AG09309 (cell line): ENCODE results near the gene SMAGP.
"Not testable (repeated sequence)": the region's sequence is repeated elsewhere in the genome, so short reads cannot be mapped to it uniquely, and the experiment has no call there.

ENCODE experiments used
- DNase-seq: peaks from one replicate; pipeline ENCODE4 v3.0.0-alpha.2; 2010; ENCODE audit warnings: low read depth
- H3K4me3 ChIP-seq: 2 replicates; pipeline ENCODE4 v1.5.1; 2011; ENCODE audit warnings: mild to moderate bottlenecking, low read depth, low read length, moderate library complexity; ENCODE audit not compliant: control insufficient read depth
- TF ChIP-seq, protein P1 (sequence below): IDR thresholded peaks from 2 replicates; pipeline ENCODE4 v1.5.1; 2011; ENCODE audit warnings: mild to moderate bottlenecking, low read depth, low read length, inconsistent platforms; ENCODE audit not compliant: insufficient read depth, control insufficient read depth; ENCODE audit errors: missing control alignments

The SMAGP gene

DNA sequence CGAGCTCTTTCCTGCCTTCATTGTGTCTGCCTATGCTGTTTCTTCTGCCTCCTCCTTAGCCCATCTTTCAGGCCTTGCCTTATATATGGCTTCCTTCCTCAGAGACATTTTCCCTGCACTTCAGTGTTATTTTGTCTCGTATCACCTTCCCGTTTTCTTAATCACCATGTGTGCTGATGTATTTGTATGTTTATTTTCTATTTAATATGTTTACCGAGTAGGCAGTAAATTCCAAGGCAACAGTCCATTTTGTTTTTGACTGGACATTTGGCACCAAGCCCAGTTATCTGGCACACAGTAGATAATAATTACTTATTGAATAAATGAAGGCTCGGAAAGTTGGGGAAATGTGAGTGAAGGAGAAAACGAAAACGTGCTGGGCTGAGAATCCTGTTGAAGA, 47.8 kb downstream of the SMAGP start:
- H3K4me3 ChIP-seq: no peak overlapping the region
- no peak for DNase-seq
- TF ChIP-seq, protein P1, sequence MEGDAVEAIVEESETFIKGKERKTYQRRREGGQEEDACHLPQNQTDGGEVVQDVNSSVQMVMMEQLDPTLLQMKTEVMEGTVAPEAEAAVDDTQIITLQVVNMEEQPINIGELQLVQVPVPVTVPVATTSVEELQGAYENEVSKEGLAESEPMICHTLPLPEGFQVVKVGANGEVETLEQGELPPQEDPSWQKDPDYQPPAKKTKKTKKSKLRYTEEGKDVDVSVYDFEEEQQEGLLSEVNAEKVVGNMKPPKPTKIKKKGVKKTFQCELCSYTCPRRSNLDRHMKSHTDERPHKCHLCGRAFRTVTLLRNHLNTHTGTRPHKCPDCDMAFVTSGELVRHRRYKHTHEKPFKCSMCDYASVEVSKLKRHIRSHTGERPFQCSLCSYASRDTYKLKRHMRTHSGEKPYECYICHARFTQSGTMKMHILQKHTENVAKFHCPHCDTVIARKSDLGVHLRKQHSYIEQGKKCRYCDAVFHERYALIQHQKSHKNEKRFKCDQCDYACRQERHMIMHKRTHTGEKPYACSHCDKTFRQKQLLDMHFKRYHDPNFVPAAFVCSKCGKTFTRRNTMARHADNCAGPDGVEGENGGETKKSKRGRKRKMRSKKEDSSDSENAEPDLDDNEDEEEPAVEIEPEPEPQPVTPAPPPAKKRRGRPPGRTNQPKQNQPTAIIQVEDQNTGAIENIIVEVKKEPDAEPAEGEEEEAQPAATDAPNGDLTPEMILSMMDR: no peak

DNA sequence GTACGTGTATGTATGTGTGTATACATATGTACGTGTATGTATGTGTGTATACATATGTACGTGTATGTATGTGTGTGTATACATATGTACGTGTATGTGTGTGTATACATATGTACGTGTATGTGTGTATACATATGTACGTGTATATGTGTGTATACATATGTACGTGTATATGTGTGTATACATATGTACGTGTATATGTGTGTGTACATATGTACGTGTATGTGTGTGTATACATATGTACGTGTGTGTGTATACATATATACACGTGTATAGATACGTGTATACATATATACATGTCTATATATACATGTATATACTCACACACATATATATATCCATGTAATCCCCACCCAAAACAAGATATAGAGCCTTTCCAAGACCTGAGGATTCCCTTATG, 50.4 kb downstream of the SMAGP start:
- not testable (repeated sequence) for DNase-seq, H3K4me3 ChIP-seq

DNA sequence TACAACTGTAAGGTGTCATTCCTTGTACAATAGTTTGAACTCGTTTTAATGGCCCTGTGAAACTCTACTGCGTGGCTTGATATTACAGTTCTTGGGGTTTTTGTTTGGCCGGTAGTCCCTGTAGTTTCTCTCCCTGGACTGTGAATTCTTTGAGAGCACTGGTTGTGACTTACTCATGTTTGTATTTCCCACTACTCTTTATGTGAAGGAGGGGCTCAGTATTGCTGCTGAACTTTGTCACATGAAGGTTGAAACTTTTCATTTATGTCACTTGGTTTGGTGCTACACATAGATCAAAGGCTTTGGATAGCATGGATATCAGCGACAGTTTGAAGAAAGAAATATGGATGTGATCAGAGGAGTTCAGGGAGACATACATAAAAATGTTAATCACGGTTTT, 50.9 kb downstream of the SMAGP start:
- DNase-seq: no peak
- H3K4me3 ChIP-seq: no peak overlapping the region
- TF ChIP-seq, protein P1: no peak

DNA sequence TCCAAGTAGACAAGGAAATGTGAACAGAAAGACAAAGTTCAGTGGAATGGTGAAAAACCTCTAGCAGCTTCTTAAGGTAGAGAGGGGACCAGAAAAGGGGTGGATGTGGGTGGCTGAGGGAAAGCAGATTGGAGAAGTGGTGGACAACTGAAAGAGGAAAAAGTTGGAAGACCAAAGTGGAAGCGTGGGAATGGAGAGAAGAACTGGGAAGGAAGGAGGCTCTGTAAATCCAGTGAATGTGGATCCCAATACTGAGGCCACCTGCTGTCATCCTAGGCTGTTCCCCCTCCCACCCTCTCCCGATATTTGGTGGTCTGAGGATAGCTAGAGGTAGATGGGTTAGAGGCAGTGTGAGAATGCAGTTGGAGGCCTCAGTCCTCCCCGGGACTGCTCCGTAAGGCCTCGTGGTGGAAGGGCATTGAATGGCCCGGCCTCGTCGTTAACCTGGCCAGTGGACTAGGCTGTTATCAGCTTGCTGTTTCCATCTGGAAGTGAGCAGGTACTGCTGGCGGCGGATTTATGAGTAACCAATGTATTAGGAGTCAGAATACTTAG, 51.5 kb downstream of the SMAGP start:
- H3K4me3 ChIP-seq: peak overlapping the region; percentile 83
- TF ChIP-seq, protein P1: no peak
- no peak for DNase-seq

DNA sequence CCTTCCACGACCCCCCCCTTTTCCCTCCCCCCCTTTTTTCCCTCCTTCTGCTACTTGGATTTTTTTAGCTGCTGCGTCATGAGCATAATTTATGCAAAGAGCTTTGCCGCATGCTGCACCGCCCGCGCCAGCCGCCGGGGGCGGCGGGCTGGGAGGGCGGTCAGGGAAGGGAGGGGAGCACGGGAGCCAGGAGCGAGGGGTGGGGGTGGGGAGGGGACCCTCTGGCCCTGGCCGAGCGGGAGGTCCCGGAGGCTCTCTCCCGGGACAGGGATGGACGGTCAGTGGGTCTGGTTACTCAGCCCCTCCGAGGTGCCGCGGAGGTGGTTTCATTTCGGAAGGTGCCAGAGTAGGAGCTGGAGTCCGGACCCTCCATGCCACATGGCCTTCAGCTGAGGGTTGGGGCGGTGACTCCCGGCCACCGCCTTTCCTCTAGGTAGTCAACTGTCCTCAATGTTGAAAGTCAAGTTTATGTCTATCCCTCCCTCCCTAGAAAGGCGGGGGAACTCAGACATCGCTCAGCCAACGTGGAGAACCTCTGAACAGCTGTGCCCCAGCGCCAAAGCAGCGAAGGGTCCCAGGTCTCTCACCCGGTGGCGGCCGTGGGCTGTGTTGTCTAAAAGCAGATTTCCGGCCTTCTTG, 52.1 kb downstream of the SMAGP start, which contains the start of gene POU6F1:
POU6F1 (minus strand) TSS at position 95 of the 639 bp plus-strand sequence. CDS start 11,226 bp downstream, outside the sequence.
- TF ChIP-seq, protein P1: peak; percentile 59
- peak within 1 kb of the TSS; percentile 83 for H3K4me3 ChIP-seq

DNA sequence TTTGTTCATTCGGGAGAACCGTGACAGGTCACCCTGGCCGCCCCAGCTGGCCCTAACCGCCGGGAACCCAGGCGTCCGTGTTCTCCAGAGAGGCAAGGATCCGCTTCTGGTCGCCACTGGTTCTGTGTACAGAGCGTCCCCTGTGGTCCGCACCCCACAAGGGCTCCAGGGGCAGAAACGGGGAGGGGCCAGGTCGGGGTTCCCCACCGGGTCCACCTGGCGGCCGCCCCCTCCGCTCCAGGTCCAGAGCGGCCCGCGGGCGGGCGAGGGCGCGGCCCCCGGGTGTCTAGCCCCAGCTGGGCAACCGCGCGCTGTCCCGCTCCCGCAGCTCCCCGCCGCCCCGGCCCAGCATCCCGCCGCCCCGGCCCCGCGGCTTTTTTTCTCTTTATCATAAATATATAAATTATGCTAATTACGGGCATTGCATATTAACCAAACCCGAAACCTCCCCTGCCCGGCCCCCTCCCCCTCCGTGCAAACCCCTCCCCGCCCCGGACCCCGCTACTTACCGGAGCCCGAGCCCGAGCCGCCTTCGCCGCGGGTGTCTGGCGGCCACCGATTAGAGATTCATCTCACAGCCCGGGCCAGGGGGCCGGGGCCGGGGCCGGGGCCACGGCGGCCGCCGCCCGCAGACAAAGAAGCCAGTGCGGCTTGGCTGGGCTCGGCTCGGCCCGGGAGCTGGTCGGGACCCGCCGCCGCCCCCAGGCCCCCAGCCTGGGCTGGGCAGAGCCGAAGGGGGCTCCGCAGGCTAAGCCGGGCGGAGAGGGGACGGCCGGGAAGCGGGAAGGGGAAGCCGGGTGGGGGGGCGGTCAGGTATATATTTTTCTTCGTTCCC, 52.9 kb downstream of the SMAGP start:
- TF ChIP-seq, protein P1: peak; percentile 19
- H3K4me3 ChIP-seq: peak overlapping the region; percentile 83
- DNase-seq: no peak

More for the DNA sequence above, 52.1 kb downstream of the SMAGP start, which contains the start of gene POU6F1:
- peak; percentile 38 for DNase-seq

DNA sequence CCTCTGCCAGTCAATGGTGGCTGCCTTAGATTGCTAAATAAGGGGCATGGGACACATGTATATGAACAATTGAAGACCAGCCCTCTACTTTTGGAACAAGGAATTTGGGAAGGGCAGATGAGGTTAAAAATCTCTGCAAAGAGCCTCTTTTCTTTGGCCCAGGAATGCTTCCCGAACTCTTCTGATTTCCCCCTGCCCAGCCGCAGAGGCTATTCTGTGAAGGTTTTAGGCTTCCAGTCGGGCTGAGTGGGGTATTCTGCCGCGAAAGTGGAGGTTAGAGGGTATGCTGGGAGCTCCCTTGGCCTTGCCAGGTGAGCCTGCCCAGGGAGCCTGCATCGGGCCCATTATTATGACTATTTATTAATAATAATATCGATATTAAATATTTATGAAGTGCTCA, 53.6 kb downstream of the SMAGP start:
- TF ChIP-seq, protein P1: no peak
- peak overlapping the region; percentile 83 for H3K4me3 ChIP-seq
- DNase-seq: no peak
